ENCODE results near the gene FKBP2. TPM values are rescaled to one million over a fixed set of nuclear protein-coding genes. Genes with fewer than 3 reads are reported as not detected.

The FKBP2 gene
- total and polyA plus RNA-seq, 2 of the 13 experiments (the other 11 are each of a cell fraction or from before 2014, with no cell fraction given): 30.1 to 53.3 TPM

DNA sequence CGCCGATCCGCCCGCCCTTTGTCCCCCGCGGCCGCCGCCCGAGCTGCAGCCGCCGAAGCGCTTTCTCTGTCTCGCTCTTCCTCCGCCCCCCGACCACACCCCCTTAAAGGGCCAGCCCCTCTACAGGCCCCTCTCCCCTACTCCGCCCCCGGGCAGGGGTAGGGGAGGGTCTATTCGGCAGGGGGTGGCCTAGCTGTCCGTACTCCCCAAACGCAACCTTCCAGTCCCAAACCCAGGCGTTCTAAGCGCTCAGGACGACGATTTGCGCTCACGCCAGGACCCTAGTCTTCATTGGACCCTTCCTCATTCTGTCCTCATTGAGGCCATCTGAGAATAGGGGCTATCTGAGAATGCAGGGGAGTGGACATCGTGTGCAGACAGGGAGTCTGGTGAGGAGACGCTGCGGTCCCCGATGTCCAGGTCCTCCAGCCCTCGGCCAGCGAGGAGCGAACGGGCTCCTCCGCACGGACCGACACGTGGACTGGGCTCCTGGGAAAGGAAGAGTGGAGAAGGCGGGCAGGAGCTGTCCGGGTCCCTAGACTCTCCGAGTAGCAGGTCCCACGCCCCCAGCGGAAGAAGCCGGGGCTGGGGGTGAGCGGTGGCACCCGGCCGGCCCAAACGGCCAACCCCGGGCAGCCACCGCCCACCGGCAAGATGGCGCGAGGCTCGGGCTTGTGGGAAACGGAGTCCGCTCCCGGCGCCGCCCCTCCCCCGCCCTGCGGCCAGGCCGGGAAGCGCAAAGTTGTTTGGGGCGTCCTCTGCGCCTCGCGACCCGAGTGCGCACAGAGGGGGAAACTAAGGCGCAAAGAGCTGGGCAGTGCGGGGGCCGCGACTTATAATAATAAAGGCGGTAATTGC, 6.2 kb downstream of the FKBP2 start, which contains the start of gene PPP1R14B (continued):
- TF ChIP-seq, protein P1, sequence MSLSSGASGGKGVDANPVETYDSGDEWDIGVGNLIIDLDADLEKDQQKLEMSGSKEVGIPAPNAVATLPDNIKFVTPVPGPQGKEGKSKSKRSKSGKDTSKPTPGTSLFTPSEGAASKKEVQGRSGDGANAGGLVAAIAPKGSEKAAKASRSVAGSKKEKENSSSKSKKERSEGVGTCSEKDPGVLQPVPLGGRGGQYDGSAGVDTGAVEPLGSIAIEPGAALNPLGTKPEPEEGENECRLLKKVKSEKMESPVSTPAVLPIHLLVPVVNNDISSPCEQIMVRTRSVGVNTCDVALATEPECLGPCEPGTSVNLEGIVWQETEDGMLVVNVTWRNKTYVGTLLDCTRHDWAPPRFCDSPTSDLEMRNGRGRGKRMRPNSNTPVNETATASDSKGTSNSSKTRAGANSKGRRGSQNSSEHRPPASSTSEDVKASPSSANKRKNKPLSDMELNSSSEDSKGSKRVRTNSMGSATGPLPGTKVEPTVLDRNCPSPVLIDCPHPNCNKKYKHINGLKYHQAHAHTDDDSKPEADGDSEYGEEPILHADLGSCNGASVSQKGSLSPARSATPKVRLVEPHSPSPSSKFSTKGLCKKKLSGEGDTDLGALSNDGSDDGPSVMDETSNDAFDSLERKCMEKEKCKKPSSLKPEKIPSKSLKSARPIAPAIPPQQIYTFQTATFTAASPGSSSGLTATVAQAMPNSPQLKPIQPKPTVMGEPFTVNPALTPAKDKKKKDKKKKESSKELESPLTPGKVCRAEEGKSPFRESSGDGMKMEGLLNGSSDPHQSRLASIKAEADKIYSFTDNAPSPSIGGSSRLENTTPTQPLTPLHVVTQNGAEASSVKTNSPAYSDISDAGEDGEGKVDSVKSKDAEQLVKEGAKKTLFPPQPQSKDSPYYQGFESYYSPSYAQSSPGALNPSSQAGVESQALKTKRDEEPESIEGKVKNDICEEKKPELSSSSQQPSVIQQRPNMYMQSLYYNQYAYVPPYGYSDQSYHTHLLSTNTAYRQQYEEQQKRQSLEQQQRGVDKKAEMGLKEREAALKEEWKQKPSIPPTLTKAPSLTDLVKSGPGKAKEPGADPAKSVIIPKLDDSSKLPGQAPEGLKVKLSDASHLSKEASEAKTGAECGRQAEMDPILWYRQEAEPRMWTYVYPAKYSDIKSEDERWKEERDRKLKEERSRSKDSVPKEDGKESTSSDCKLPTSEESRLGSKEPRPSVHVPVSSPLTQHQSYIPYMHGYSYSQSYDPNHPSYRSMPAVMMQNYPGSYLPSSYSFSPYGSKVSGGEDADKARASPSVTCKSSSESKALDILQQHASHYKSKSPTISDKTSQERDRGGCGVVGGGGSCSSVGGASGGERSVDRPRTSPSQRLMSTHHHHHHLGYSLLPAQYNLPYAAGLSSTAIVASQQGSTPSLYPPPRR (CRISPR knock-in tag; IDR thresholded peaks at IDR 0.05; ENCODE audit: borderline replicate concordance): no peak
- TF ChIP-seq, protein P2, sequence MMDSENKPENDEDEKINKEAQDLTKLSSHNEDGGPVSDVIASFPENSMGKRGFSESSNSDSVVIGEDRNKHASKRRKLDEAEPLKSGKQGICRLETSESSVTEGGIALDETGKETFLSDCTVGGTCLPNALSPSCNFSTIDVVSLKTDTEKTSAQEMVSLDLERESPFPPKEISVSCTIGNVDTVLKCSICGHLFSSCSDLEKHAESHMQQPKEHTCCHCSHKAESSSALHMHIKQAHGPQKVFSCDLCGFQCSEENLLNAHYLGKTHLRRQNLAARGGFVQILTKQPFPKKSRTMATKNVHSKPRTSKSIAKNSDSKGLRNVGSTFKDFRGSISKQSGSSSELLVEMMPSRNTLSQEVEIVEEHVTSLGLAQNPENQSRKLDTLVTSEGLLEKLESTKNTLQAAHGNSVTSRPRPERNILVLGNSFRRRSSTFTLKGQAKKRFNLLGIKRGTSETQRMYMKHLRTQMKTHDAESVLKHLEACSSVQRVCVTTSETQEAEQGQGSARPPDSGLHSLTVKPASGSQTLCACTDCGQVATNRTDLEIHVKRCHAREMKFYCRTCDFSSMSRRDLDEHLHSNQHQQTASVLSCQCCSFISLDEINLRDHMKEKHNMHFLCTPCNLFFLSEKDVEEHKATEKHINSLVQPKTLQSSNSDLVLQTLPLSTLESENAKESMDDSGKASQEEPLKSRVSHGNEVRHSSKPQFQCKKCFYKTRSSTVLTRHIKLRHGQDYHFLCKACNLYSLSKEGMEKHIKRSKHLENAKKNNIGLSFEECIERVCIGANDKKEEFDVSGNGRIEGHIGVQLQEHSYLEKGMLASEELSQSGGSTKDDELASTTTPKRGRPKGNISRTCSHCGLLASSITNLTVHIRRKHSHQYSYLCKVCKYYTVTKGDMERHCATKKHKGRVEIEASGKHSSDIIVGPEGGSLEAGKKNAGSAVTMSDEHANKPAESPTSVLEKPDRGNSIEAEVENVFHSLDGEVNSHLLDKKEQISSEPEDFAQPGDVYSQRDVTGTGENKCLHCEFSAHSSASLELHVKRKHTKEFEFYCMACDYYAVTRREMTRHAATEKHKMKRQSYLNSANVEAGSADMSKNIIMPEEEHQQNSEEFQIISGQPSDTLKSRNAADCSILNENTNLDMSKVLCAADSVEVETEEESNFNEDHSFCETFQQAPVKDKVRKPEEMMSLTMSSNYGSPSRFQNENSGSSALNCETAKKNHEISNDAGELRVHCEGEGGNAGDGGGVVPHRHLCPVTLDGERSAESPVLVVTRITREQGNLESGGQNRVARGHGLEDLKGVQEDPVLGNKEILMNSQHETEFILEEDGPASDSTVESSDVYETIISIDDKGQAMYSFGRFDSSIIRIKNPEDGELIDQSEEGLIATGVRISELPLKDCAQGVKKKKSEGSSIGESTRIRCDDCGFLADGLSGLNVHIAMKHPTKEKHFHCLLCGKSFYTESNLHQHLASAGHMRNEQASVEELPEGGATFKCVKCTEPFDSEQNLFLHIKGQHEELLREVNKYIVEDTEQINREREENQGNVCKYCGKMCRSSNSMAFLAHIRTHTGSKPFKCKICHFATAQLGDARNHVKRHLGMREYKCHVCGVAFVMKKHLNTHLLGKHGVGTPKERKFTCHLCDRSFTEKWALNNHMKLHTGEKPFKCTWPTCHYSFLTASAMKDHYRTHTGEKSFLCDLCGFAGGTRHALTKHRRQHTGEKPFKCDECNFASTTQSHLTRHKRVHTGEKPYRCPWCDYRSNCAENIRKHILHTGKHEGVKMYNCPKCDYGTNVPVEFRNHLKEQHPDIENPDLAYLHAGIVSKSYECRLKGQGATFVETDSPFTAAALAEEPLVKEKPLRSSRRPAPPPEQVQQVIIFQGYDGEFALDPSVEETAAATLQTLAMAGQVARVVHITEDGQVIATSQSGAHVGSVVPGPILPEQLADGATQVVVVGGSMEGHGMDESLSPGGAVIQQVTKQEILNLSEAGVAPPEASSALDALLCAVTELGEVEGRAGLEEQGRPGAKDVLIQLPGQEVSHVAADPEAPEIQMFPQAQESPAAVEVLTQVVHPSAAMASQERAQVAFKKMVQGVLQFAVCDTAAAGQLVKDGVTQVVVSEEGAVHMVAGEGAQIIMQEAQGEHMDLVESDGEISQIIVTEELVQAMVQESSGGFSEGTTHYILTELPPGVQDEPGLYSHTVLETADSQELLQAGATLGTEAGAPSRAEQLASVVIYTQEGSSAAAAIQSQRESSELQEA (CRISPR knock-in tag; IDR thresholded peaks at IDR 0.05; ENCODE audit: not compliant biosample characterization): peak; percentile 19
- TF ChIP-seq, protein P3, sequence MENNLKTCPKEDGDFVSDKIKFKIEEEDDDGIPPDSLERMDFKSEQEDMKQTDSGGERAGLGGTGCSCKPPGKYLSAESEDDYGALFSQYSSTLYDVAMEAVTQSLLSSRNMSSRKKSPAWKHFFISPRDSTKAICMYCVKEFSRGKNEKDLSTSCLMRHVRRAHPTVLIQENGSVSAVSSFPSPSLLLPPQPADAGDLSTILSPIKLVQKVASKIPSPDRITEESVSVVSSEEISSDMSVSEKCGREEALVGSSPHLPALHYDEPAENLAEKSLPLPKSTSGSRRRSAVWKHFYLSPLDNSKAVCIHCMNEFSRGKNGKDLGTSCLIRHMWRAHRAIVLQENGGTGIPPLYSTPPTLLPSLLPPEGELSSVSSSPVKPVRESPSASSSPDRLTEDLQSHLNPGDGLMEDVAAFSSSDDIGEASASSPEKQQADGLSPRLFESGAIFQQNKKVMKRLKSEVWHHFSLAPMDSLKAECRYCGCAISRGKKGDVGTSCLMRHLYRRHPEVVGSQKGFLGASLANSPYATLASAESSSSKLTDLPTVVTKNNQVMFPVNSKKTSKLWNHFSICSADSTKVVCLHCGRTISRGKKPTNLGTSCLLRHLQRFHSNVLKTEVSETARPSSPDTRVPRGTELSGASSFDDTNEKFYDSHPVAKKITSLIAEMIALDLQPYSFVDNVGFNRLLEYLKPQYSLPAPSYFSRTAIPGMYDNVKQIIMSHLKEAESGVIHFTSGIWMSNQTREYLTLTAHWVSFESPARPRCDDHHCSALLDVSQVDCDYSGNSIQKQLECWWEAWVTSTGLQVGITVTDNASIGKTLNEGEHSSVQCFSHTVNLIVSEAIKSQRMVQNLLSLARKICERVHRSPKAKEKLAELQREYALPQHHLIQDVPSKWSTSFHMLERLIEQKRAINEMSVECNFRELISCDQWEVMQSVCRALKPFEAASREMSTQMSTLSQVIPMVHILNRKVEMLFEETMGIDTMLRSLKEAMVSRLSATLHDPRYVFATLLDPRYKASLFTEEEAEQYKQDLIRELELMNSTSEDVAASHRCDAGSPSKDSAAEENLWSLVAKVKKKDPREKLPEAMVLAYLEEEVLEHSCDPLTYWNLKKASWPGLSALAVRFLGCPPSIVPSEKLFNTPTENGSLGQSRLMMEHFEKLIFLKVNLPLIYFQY (CRISPR knock-in tag; IDR thresholded peaks at IDR 0.05; ENCODE audit: borderline replicate concordance): peak; percentile 82; the same call in 1 of the 2 replicates
- TF ChIP-seq CENPT (CRISPR knock-in tag; IDR thresholded peaks at IDR 0.05; ENCODE audit: low read depth): no peak
- TF ChIP-seq, protein P4, sequence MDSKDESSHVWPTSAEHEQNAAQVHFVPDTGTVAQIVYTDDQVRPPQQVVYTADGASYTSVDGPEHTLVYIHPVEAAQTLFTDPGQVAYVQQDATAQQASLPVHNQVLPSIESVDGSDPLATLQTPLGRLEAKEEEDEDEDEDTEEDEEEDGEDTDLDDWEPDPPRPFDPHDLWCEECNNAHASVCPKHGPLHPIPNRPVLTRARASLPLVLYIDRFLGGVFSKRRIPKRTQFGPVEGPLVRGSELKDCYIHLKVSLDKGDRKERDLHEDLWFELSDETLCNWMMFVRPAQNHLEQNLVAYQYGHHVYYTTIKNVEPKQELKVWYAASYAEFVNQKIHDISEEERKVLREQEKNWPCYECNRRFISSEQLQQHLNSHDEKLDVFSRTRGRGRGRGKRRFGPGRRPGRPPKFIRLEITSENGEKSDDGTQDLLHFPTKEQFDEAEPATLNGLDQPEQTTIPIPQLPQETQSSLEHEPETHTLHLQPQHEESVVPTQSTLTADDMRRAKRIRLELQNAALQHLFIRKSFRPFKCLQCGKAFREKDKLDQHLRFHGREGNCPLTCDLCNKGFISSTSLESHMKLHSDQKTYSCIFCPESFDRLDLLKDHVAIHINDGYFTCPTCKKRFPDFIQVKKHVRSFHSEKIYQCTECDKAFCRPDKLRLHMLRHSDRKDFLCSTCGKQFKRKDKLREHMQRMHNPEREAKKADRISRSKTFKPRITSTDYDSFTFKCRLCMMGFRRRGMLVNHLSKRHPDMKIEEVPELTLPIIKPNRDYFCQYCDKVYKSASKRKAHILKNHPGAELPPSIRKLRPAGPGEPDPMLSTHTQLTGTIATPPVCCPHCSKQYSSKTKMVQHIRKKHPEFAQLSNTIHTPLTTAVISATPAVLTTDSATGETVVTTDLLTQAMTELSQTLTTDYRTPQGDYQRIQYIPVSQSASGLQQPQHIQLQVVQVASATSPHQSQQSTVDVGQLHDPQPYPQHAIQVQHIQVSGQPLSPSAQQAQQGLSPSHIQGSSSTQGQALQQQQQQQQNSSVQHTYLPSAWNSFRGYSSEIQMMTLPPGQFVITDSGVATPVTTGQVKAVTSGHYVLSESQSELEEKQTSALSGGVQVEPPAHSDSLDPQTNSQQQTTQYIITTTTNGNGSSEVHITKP (CRISPR knock-in tag; IDR thresholded peaks at IDR 0.05; ENCODE audit: low read depth): no peak

Measured in HepG2 (cell line).